Suprapubic skin (tissue), 4 donors: Measurements from ENCODE around the gene DCAKD. TPM values are rescaled to one million over a fixed set of nuclear protein-coding genes. Genes with fewer than 3 reads are reported as not detected.

ENCODE experiments used
- DNase-seq, 2 donors: peaks; one replicate each; pipeline ENCODE4 v3.0.0-alpha.2; 2019; ENCODE audit warnings: low spot score in 2 of 2
- H3K27ac ChIP-seq: fragments of 200-600 bp; sonication (generic); one replicate; pipeline ENCODE4 v1.5.1; 2019
- H3K27me3 ChIP-seq: fragments of 200-600 bp; sonication (generic); one replicate; pipeline ENCODE4 v1.5.1; 2019
- H3K36me3 ChIP-seq: fragments of 200-600 bp; sonication (generic); one replicate; pipeline ENCODE4 v1.5.1; 2019
- H3K4me1 ChIP-seq: fragments of 200-600 bp; sonication (generic); one replicate; pipeline ENCODE4 v1.5.1; 2019
- H3K4me3 ChIP-seq: fragments of 200-600 bp; sonication (generic); one replicate; pipeline ENCODE4 v1.5.1; 2019; ENCODE audit warnings: mild to moderate bottlenecking
- H3K9me3 ChIP-seq: fragments of 200-600 bp; sonication (generic); one replicate; pipeline ENCODE4 v1.5.1; 2019
- EP300 ChIP-seq: sonication (generic); formaldehyde crosslinking; IDR thresholded peaks from one replicate; pipeline ENCODE4 v1.6.1; 2017; ENCODE audit warnings: antibody characterized with exemption
- POLR2A ChIP-seq, 2 donors: fragments of 450-650 bp; IDR thresholded peaks; one replicate each; pipeline ENCODE4 v1.6.1; 2017; ENCODE audit warnings: antibody characterized with exemption in 2 of 2, mild to moderate bottlenecking in 2 of 2, moderate library complexity in 2 of 2
- POLR2AphosphoS5 ChIP-seq, 3 donors: sonication (generic); formaldehyde crosslinking; IDR thresholded peaks; one replicate each; pipeline ENCODE4 v1.6.1; 2017; ENCODE audit warnings: antibody characterized with exemption in 3 of 3
- WGBS: methylation state at CpG from one replicate; pipeline ENCODE4 v1.1.5; 2018; 5-methylcytosine and 5-hydroxymethylcytosine counted together
- total RNA-seq, 4 donors: library from RNA; depleted of rRNA; stranded (reverse); fragments of >200 nt; gene quantifications; one replicate each; pipeline ENCODE4 v1.1.0, GENCODE V29; 2016
- TF ChIP-seq, protein P1 (sequence below), 2 donors: fragments of 200-600 bp in 1 of 2; fragments of 450-650 bp in 1 of 2; sonication (generic) in 1 of 2; IDR thresholded peaks; one replicate each; pipeline ENCODE4 v1.5.1; 2016 to 2019; ENCODE audit warnings: antibody characterized with exemption in 2 of 2, mild to moderate bottlenecking in 1 of 2, moderate library complexity in 1 of 2

The DCAKD gene
- total RNA-seq, 4 donors from 2014 or later = 49.1 to 68.5 (median 60.9) TPM

DNA sequence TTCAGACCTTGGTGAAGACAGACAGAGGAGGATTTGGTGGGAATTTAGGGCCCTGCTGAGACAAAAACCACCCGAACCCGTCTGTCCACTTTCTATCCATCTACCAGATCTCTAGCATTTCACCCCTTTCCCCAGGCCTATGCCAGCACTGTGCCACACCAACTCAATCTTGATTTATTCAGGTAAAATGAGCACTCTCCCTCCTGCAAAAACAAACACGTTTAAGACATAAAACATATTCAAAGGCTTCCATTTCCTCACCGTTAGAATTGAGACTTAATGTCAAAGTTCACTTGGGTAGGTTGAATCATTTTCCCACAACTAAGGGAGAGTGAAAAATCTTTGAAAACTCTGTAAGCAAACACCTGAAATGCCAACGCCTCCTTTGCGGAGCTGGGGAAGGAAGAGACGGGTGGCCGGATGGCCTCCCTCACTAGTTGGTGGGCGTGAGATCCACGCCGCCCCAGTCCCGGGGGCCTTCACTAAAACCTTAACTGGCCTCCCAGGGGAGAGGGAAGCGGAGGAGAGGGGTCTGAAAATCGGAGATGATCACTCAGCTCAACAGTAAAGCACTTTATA, 862 bp downstream of the DCAKD start:
- DNase-seq = no peak
- Histone ChIP-seq H3K36me3 (no peaks in the 10 kb centered on the region), H3K9me3 (no peaks in the 10 kb centered on the region), H3K4me3 (peak overlapping the region; percentile 65), H3K27me3 (no peaks in the 10 kb centered on the region), H3K27ac (peak overlapping the region; percentile 97), H3K4me1 (peaks cover 49% of the 10 kb centered on the region)
- WGBS = 3% methylated on average over 14 of the region's 14 CpGs
- TF ChIP-seq, protein P1, sequence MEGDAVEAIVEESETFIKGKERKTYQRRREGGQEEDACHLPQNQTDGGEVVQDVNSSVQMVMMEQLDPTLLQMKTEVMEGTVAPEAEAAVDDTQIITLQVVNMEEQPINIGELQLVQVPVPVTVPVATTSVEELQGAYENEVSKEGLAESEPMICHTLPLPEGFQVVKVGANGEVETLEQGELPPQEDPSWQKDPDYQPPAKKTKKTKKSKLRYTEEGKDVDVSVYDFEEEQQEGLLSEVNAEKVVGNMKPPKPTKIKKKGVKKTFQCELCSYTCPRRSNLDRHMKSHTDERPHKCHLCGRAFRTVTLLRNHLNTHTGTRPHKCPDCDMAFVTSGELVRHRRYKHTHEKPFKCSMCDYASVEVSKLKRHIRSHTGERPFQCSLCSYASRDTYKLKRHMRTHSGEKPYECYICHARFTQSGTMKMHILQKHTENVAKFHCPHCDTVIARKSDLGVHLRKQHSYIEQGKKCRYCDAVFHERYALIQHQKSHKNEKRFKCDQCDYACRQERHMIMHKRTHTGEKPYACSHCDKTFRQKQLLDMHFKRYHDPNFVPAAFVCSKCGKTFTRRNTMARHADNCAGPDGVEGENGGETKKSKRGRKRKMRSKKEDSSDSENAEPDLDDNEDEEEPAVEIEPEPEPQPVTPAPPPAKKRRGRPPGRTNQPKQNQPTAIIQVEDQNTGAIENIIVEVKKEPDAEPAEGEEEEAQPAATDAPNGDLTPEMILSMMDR (IDR thresholded peaks at IDR 0.05) = no peak
- TF ChIP-seq EP300 = no peak
- TF ChIP-seq POLR2A (IDR thresholded peaks at IDR 0.05) = no peak
- no peak for TF ChIP-seq POLR2AphosphoS5 (IDR thresholded peaks at IDR 0.05)

DNA sequence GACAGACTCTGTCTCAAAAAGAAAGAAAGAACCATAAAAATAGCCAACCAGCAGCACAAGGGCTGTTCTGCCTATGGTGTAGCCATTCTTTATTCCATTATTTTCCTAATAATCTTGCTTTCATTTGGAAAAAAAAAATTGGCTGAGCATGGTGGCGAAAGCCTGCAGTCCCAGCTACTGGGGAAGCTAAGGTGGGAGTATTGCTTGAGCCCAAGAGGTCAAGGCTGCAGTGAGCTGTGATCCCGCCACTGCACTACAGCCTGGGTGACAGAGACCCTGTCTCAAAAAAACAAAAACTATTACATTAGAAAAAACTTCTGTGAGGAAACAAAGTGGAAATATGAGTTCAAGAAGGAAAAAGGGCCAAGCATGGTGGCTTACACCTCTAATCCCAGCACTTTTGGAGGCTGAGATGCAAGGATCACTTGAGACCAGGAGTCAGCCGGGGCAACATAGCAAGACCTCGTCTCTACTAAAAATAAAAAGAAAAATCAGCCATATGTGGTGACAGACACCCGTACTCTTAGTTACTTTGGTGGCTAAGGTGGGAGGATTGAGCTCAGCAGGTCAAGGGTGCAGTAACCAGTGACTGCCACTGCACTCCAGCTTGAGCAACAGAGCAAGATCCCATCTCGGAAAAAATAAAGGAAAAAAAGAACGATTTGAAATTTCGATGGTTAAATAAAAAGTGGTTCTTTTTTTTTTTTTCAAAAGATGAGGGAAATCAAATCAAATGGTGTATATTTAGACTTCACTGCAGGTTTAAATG, 2.5 kb downstream of the DCAKD start:
- DNase-seq = no peak
- no peaks in the 10 kb centered on the region for H3K9me3 ChIP-seq
- H3K27me3 ChIP-seq = no peaks in the 10 kb centered on the region
- peak overlapping the region; percentile 32 for H3K27ac ChIP-seq
- 87% methylated on average over 8 of the region's 8 CpGs for WGBS
- H3K4me1 ChIP-seq = peaks cover 64% of the 10 kb centered on the region
- H3K36me3 ChIP-seq = no peaks in the 10 kb centered on the region
- TF ChIP-seq EP300 (no peak), POLR2A (IDR thresholded peaks at IDR 0.05) (no peak), POLR2AphosphoS5 (IDR thresholded peaks at IDR 0.05) (no peak)
- TF ChIP-seq, protein P1 (IDR thresholded peaks at IDR 0.05) = peak in 1 of 2 donors; percentile 30
- H3K4me3 ChIP-seq = no peak overlapping the region

DNA sequence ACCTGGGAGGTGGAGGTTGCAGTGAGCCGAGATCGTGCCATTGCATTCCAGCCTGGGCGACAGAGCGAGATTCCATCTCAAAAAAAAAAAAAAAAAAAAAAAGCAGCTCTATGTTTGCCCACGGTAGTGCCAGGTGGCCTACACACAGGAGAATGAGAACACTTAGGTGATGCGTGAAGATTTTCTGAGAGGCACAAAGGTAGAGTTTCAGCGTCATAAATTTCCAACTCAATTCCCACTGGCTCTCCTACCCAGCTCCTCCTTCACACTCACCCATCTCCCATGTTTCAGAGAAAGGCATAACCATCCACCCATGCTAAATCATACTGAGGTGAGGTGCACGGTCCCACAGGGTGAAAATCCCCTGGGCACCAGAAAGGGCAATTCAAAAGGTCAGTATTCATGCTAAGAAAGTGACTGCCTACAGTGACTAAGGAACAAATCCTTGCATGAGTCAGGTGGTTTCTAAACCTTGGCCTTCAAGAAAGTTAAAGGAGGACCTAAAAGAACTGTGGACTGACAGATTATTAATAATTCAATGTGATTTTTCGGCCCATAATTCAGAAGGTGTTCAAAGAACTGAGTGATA, 4.8 kb downstream of the DCAKD start:
- Histone ChIP-seq H3K9me3 (no peaks in the 10 kb centered on the region), H3K36me3 (no peaks in the 10 kb centered on the region), H3K27ac (peak overlapping the region; percentile 89), H3K4me1 (peaks cover 78% of the 10 kb centered on the region), H3K4me3 (no peak overlapping the region), H3K27me3 (no peaks in the 10 kb centered on the region)
- WGBS = 64% methylated on average over 9 of the region's 9 CpGs
- no peak for DNase-seq
- TF ChIP-seq POLR2A (IDR thresholded peaks at IDR 0.05) (no peak), POLR2AphosphoS5 (IDR thresholded peaks at IDR 0.05) (no peak), EP300 (no peak)
- TF ChIP-seq, protein P1 (IDR thresholded peaks at IDR 0.05) = no peak

DNA sequence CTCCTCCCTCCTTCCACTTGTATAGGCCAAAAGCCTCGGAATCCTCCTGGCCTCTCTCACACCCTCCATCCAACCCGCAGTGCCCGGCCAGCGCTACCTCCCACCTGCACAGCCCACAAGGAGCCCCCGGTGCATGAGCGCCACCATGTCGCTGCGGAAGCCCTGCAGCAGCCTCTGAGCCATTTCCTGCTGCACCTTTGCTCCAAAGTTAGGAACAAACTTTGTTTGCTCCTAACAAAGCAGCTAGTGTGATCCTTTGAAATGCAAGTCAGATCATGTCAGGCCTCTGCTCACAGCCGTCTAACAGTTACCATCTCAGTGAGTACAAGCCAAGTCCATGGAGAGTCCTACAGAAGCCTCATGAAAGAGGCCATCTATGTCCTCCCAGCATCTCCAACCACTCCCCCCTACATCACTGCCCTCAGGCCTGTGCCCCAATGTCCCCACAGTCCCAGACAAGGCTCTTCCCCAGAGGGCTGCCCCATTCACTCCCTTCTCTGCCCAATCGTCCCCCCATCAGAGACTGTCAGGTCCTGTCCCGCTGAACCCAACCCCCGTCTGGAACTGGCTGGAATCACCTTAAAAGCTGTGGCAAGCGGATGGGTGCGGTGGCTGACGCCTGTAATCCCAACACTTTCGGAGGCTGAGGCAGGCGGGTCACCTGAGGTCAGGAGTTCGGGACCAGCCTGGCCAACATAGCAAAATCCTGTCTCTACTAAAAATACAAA, 7.5 kb downstream of the DCAKD start:
- no peaks in the 10 kb centered on the region for H3K27me3 ChIP-seq
- H3K4me1 ChIP-seq = peaks cover 75% of the 10 kb centered on the region
- peak overlapping the region; percentile 29 for H3K4me3 ChIP-seq
- H3K9me3 ChIP-seq = no peaks in the 10 kb centered on the region
- TF ChIP-seq EP300 (no peak), POLR2AphosphoS5 (IDR thresholded peaks at IDR 0.05) (no peak), POLR2A (IDR thresholded peaks at IDR 0.05) (no peak)
- TF ChIP-seq, protein P1 (IDR thresholded peaks at IDR 0.05) = no peak
- H3K36me3 ChIP-seq = no peaks in the 10 kb centered on the region
- WGBS = 58% methylated on average over 18 of the region's 18 CpGs
- H3K27ac ChIP-seq = peak overlapping the region; percentile 89
- DNase-seq = no peak
